Vagina (tissue), 2 donors: ENCODE results near the gene EML1. TPM values are rescaled to one million over a fixed set of nuclear protein-coding genes. Genes with fewer than 3 reads are reported as not detected.

Experiments
- DNase-seq, 2 donors: peaks; one replicate each; pipeline ENCODE4 v3.0.0-alpha.2; 2017; ENCODE audit errors: extremely low spot score in 2 of 2
- H3K27ac ChIP-seq: fragments of 200-600 bp; sonication (generic); one replicate; pipeline ENCODE4 v1.5.1; 2019
- H3K27me3 ChIP-seq: fragments of 200-600 bp; sonication (generic); one replicate; pipeline ENCODE4 v1.5.1; 2019
- H3K36me3 ChIP-seq, 2 donors: fragments of 200-600 bp; sonication (generic); one replicate each; pipeline ENCODE4 v1.5.1; 2017 to 2019
- H3K4me1 ChIP-seq: fragments of 200-600 bp; sonication (generic); one replicate; pipeline ENCODE4 v1.5.1; 2019
- H3K4me3 ChIP-seq, 2 donors: fragments of 200-600 bp; sonication (generic); 1 replicate in 1 of 2; 2 replicates in 1 of 2; pipeline ENCODE4 v1.5.1; 2016 to 2019
- H3K9me3 ChIP-seq: fragments of 200-600 bp; sonication (generic); one replicate; pipeline ENCODE4 v1.5.1; 2019
- POLR2A ChIP-seq, 2 donors: fragments of 450-650 bp; IDR thresholded peaks; one replicate each; pipeline ENCODE4 v1.6.1; 2017; ENCODE audit warnings: antibody characterized with exemption in 2 of 2, mild to moderate bottlenecking in 2 of 2, moderate library complexity in 2 of 2
- POLR2AphosphoS5 ChIP-seq, 2 donors: sonication (generic); formaldehyde crosslinking; IDR thresholded peaks; one replicate each; pipeline ENCODE4 v1.9.0; 2017; ENCODE audit warnings: antibody characterized with exemption in 2 of 2, mild to moderate bottlenecking in 2 of 2, low read depth in 1 of 2; ENCODE audit not compliant: insufficient read depth in 1 of 2
- intact Hi-C: fragments of 100-400 bp; cut with DNase I; formaldehyde crosslinking; loops from one replicate; pipeline ENCODE4 v1.15.1; 2023
- total RNA-seq: library from RNA; depleted of rRNA; stranded (reverse); fragments of >200 nt; gene quantifications from one replicate; pipeline ENCODE4 v1.2.3, GENCODE V29; 2016
- TF ChIP-seq, protein P1 (sequence below), 3 experiments: fragments of 450-650 bp in 2 of 3; fragments of 200-600 bp in 1 of 3; sonication (generic) in 1 of 3; IDR thresholded peaks; one replicate each; pipeline ENCODE4 v1.5.1; 2017 to 2019; ENCODE audit warnings: antibody characterized with exemption in 3 of 3, mild to moderate bottlenecking in 2 of 3, moderate library complexity in 2 of 3

The EML1 gene
- total RNA-seq, 1 donor from 2014 or later = 32.7 TPM

DNA sequence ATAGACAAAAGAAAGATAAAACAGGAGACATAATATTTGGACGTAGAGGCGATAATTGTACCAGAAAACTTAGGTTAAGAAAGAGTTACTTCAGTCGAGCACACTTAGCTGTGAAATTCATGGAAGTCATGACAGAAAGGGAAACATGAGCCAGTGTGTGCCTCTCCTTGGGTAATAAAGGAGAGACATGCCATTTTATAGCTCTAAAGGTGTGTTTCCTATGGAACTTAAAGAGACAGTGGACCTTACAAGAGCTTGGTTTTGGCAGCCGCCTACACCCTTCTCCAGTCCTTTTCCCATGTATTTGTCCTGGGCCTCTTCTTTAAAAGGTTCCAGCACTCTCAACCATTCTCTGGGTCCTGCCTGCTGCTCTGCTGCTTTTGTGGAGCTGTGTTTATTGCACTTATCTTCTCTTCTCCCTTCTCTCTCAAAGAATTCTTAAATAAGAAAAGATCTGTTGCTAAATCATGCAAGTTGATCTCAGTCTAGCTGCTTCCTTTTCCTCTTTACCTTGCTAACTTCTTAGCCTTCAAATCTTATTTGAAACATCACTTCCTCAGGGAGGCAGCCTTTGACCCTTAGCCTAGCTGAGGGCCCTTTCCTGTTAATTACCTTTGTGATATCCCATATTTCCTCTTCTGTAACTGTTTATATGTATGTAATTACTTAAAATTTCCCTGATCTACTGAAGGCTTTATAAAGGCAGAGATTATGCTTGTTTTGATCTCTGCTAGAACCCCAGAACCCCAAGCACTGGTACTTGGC is 190.2 kb downstream of the EML1 start:
- no peaks in the 10 kb centered on the region for H3K27me3 ChIP-seq
- peaks cover 4% of the 10 kb centered on the region for H3K4me1 ChIP-seq
- no peaks in the 10 kb centered on the region for H3K9me3 ChIP-seq
- no peaks in the 10 kb centered on the region for H3K36me3 ChIP-seq
- DNase-seq = no peak
- intact Hi-C loops = loop anchor here (2.0 to 5.0 kb wide), 2 partner anchors 123 to 209 kb away; no protein-coding TSS in a partner anchor
- TF ChIP-seq POLR2AphosphoS5 (IDR thresholded peaks at IDR 0.05; ENCODE audit: insufficient read depth in 1 of 2, low read depth in 1 of 2) = no peak
- no peak for TF ChIP-seq POLR2A (IDR thresholded peaks at IDR 0.05)
- TF ChIP-seq, protein P1, sequence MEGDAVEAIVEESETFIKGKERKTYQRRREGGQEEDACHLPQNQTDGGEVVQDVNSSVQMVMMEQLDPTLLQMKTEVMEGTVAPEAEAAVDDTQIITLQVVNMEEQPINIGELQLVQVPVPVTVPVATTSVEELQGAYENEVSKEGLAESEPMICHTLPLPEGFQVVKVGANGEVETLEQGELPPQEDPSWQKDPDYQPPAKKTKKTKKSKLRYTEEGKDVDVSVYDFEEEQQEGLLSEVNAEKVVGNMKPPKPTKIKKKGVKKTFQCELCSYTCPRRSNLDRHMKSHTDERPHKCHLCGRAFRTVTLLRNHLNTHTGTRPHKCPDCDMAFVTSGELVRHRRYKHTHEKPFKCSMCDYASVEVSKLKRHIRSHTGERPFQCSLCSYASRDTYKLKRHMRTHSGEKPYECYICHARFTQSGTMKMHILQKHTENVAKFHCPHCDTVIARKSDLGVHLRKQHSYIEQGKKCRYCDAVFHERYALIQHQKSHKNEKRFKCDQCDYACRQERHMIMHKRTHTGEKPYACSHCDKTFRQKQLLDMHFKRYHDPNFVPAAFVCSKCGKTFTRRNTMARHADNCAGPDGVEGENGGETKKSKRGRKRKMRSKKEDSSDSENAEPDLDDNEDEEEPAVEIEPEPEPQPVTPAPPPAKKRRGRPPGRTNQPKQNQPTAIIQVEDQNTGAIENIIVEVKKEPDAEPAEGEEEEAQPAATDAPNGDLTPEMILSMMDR (IDR thresholded peaks at IDR 0.05) = no peak
- H3K27ac ChIP-seq = no peak overlapping the region
- no peak overlapping the region for H3K4me3 ChIP-seq

DNA sequence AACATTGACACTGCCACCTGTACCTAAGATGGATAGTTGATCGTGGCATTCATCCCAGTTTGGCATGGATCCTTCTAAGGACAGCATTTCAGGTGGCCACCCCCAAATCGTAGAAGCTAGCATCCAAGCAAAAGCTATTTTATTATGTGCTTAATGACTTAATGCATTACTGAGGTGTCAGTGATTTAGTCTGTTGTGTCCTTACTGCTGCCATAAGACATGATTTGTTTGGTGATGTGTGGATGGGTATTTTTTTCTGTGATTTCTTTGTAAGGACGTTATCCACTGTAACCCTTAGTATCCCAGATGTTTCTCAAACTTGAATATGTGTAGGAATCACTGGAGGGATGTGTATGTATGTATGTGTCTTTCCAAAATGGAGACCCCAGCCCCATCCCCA is 190.8 kb downstream of the EML1 start:
- Histone ChIP-seq H3K36me3 (no peaks in the 10 kb centered on the region), H3K4me1 (peaks cover 4% of the 10 kb centered on the region), H3K27me3 (no peaks in the 10 kb centered on the region), H3K9me3 (no peaks in the 10 kb centered on the region), H3K4me3 (no peak overlapping the region), H3K27ac (no peak overlapping the region)
- TF ChIP-seq POLR2A (IDR thresholded peaks at IDR 0.05) = no peak
- TF ChIP-seq, protein P1 (IDR thresholded peaks at IDR 0.05) = no peak
- TF ChIP-seq POLR2AphosphoS5 (IDR thresholded peaks at IDR 0.05; ENCODE audit: insufficient read depth in 1 of 2, low read depth in 1 of 2) = no peak
- no peak for DNase-seq
- intact Hi-C loops = loop anchor here (5.0 kb wide), 1 partner anchor 208 kb away; no protein-coding TSS in a partner anchor

DNA sequence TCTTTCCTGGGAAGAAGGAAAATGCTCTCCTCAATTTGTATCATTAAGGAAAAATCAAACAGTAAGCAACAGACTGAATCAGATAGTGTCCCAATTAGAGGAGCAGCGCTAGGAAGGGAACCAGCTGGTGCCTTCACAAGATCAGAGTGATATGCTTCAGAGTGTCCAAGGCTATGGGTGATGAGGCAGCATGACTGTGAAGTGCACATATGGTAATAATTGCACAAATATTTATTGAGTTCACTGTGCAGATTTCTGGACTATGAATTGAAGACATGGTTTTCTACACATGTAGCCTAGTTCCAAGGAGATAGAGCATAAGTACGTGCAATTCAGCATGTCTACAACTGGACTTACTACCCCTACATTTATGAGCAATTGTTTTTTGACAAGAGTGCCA is 193.2 kb downstream of the EML1 start:
- no peak for DNase-seq
- TF ChIP-seq POLR2AphosphoS5 (IDR thresholded peaks at IDR 0.05; ENCODE audit: insufficient read depth in 1 of 2, low read depth in 1 of 2) = no peak
- TF ChIP-seq, protein P1 (IDR thresholded peaks at IDR 0.05) = no peak
- TF ChIP-seq POLR2A (IDR thresholded peaks at IDR 0.05) = no peak
- Histone ChIP-seq H3K27ac (no peak overlapping the region), H3K4me3 (no peak overlapping the region), H3K36me3 (no peaks in the 10 kb centered on the region), H3K4me1 (no peaks in the 10 kb centered on the region), H3K27me3 (no peaks in the 10 kb centered on the region), H3K9me3 (no peaks in the 10 kb centered on the region)
- intact Hi-C loops = no loop called here

DNA sequence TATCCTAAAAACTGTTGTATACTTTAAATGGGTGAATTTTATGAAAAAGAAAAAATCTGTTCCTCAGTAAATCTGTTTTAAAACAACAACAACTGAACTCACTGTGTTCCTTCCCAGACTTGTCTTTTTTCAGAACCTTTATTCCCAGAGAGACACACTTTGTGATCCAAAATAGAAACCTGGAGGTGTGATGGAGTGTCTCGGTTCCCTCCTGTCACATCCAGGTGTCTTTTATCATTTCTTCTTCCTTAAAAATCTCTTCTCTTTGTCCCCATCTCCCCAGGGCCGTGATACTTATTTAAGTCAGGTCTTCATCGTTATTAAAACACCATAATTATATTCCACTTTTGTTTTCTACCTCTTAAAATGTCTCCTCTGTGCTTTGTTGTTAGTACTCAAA is 195.8 kb downstream of the EML1 start:
- Histone ChIP-seq H3K27ac (no peak overlapping the region), H3K9me3 (no peaks in the 10 kb centered on the region), H3K4me1 (no peaks in the 10 kb centered on the region), H3K27me3 (no peaks in the 10 kb centered on the region), H3K36me3 (no peaks in the 10 kb centered on the region), H3K4me3 (no peak overlapping the region)
- TF ChIP-seq, protein P1 (IDR thresholded peaks at IDR 0.05) = no peak
- TF ChIP-seq POLR2A (IDR thresholded peaks at IDR 0.05) (no peak), POLR2AphosphoS5 (IDR thresholded peaks at IDR 0.05; ENCODE audit: insufficient read depth in 1 of 2, low read depth in 1 of 2) (no peak)
- DNase-seq = no peak
- intact Hi-C loops = no loop called here
